Neural crest cell (in vitro differentiated cells): ENCODE data around the gene IFNA6. TPM values are rescaled to one million over a fixed set of nuclear protein-coding genes. Genes with fewer than 3 reads are reported as not detected.

ENCODE experiments used
- DNase-seq: peaks from one replicate; pipeline ENCODE4 v3.0.0; 2021; ENCODE audit warnings: low read depth, mixed read lengths, low spot score
- H3K27ac Mint-ChIP-seq: one replicate; pipeline ENCODE4 v1.8.0; 2021; ENCODE audit warnings: mild to moderate bottlenecking, mixed read lengths; ENCODE audit not compliant: unreplicated experiment
- H3K27me3 Mint-ChIP-seq: 2 replicates; pipeline ENCODE4 v1.8.0; 2021; ENCODE audit warnings: low read depth, mild to moderate bottlenecking, mixed read lengths
- H3K36me3 Mint-ChIP-seq: 2 replicates; pipeline ENCODE4 v1.8.0; 2021; ENCODE audit warnings: low read depth, mild to moderate bottlenecking, mixed read lengths
- H3K4me1 Mint-ChIP-seq: 2 replicates; pipeline ENCODE4 v1.8.0; 2021; ENCODE audit warnings: mixed read lengths
- H3K4me3 Mint-ChIP-seq: one replicate; pipeline ENCODE4 v1.8.0; 2021; ENCODE audit warnings: mild to moderate bottlenecking, mixed read lengths
- H3K9me3 Mint-ChIP-seq: 2 replicates; pipeline ENCODE4 v1.8.0; 2021; ENCODE audit warnings: mixed read lengths
- total RNA-seq: library from RNA; stranded (reverse); gene quantifications from 2 replicates; pipeline ENCODE4 v1.2.1, GENCODE V29; 2021
- TF ChIP-seq, protein P1 (sequence below): fragments of 200-600 bp; sonication (generic); conservative IDR thresholded peaks from 2 replicates; pipeline ENCODE4 v1.5.0; 2021; ENCODE audit warnings: antibody characterized with exemption, mild to moderate bottlenecking

IFNA6 gene
- total RNA-seq, 1 donor from 2014 or later, result not detected

DNA sequence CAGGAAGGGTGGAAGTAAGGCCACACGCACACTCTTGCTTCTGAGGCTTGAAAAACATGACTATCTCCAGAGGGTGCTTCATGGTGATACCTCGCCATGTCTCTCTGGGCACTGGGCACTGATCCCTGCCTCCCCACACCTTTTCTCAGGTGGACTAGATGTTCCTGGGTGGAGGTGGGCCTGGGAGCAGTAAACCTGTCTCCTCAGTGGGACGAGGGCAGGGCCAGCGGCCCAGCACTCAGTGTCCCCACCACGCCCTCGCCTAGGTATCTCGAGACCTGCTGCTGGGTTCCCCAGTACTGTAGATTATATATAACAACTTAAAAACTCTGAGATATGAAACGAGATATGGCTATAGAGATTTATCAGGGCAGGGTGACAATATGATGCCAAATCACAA is 11.6 kb upstream of the IFNA6 start:
- TF ChIP-seq, protein P1, sequence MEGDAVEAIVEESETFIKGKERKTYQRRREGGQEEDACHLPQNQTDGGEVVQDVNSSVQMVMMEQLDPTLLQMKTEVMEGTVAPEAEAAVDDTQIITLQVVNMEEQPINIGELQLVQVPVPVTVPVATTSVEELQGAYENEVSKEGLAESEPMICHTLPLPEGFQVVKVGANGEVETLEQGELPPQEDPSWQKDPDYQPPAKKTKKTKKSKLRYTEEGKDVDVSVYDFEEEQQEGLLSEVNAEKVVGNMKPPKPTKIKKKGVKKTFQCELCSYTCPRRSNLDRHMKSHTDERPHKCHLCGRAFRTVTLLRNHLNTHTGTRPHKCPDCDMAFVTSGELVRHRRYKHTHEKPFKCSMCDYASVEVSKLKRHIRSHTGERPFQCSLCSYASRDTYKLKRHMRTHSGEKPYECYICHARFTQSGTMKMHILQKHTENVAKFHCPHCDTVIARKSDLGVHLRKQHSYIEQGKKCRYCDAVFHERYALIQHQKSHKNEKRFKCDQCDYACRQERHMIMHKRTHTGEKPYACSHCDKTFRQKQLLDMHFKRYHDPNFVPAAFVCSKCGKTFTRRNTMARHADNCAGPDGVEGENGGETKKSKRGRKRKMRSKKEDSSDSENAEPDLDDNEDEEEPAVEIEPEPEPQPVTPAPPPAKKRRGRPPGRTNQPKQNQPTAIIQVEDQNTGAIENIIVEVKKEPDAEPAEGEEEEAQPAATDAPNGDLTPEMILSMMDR, result no peak
- Mint-ChIP-seq H3K36me3 (no peaks in the 10 kb centered on the region), H3K4me3 (no peak overlapping the region), H3K4me1 (peaks cover 3% of the 10 kb centered on the region), H3K27ac (no peak overlapping the region), H3K27me3 (peaks cover 7% of the 10 kb centered on the region), H3K9me3 (no peaks in the 10 kb centered on the region)
- no peak for DNase-seq

DNA sequence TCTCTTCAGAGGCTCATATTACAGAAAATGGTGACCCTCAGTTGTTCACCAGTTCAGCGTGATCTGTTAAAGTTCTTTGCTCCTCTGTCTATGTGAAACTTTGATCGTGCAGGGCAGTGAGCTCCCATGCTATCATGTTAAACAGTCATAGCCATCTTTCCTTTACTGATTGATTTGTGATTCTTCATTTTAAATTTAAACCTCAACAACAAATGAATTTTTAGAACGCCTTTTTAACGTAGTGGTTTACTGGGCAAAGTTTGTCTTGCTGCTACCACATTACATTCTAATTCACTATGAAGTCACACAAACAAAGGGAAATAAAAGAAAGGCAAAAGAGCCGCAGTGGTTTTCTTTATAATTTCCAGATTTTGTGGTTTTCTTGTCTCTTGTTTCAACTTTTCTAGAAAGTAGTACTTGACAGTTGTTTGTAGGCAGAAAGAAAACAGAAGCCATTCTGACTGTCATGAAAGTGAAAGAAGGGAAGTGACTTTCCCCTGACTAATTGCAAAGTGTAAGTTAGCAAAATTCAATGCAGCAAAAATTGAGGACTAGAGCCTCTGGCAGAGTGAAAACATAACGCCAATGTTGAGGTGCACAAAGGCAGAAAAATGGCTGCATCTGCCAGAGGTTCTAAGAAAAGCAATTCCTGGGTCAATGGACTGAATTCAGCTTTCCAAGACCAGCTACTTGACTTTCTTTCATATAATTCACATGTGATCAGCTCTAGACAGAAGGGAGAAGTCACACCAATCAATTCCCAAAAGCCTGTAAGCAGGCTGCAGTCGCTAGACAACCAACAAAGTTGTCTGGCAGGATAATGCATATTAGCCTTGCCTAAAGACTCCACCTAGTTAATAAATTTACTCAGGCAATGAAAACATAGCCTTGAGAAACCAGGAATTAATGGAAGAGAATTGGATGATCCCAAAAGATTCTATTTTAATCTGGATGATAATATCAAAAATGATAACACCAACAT is 7.1 kb upstream of the IFNA6 start:
- no peaks in the 10 kb centered on the region for H3K27me3 Mint-ChIP-seq
- H3K9me3 Mint-ChIP-seq, result peaks cover 5% of the 10 kb centered on the region
- TF ChIP-seq, protein P1, result no peak
- no peak overlapping the region for H3K4me3 Mint-ChIP-seq
- peaks cover 3% of the 10 kb centered on the region for H3K4me1 Mint-ChIP-seq
- H3K36me3 Mint-ChIP-seq, result peaks cover 3% of the 10 kb centered on the region
- no peak for DNase-seq
- no peak overlapping the region for H3K27ac Mint-ChIP-seq

DNA sequence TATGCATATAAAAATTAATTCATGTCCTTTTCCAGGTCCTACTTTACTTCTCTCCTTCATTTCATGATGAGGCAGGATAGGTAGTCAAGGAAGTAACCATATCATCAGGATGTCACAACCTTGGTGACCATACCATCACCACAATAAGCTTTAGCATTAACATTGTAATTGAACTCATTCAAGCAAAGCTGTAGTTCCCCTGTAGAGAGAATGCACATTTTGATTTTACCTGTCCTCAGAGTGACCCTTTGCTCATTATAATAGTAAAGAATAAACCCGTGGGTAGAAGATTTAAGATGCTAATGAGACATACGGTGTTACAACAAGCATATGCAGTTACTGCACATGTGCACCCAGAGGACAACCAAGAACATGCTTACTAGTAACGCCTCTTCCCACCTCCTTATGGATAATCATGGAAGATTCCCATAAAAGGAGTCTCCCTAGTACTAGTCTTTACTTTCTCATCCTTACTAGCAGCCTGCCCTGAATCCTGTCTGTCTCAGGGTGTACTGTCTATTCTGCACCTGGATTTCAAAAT is 2.2 kb downstream of the IFNA6 start:
- DNase-seq, result no peak
- H3K27ac Mint-ChIP-seq, result no peak overlapping the region
- peaks cover 11% of the 10 kb centered on the region for H3K9me3 Mint-ChIP-seq
- no peaks in the 10 kb centered on the region for H3K27me3 Mint-ChIP-seq
- no peaks in the 10 kb centered on the region for H3K4me1 Mint-ChIP-seq
- TF ChIP-seq, protein P1, result no peak
- no peaks in the 10 kb centered on the region for H3K36me3 Mint-ChIP-seq
- no peak overlapping the region for H3K4me3 Mint-ChIP-seq

DNA sequence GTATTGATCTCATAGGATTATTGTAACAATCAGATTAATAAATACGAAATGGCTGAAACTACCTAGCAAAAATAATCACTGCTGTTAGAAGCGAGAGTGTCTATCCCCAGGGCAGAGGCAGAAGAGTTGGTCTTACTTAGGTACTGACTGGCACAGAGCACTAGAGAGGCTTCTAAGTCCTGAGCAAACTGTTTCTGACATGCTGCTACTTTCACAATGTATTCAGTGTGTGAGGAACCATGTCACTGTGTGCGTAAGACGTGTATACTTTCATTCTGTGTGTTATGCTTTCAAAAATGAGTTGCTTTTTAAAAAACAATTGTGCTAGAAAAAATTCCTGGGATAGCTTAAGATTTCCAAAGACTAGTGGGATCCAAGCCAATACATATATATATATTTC is 10.0 kb downstream of the IFNA6 start:
- Mint-ChIP-seq H3K4me3 (no peak overlapping the region), H3K27ac (no peak overlapping the region), H3K9me3 (peaks cover 8% of the 10 kb centered on the region), H3K4me1 (peaks cover 7% of the 10 kb centered on the region), H3K27me3 (peaks cover 3% of the 10 kb centered on the region), H3K36me3 (no peaks in the 10 kb centered on the region)
- TF ChIP-seq, protein P1, result no peak
- DNase-seq, result no peak

DNA sequence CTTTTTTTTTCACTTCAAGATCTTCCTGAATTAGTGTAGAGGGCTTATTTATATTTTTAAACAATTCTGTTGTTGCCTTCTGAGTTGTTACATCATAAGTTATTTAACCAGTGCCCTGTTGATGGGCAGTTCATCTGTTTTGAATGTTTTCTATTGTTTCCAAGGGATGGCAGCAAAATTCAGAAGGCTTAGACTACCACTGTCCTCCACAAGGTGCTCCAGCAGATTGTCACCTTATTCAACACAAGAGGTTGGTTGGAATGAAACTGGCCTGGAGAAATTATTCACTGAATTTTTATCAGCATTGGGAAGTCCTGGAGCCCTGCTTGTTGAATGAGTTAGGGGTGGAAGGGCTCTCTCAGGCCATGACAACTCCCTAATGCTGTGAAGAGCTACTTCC is 14.2 kb downstream of the IFNA6 start:
- TF ChIP-seq, protein P1, result no peak
- no peaks in the 10 kb centered on the region for H3K9me3 Mint-ChIP-seq
- H3K4me1 Mint-ChIP-seq, result peaks cover 37% of the 10 kb centered on the region
- H3K36me3 Mint-ChIP-seq, result peaks cover 13% of the 10 kb centered on the region
- H3K27ac Mint-ChIP-seq, result no peak overlapping the region
- no peak for DNase-seq
- peaks cover 3% of the 10 kb centered on the region for H3K27me3 Mint-ChIP-seq
- peak overlapping the region; percentile 78 for H3K4me3 Mint-ChIP-seq
